PFSK-1 (cell line): ENCODE measurements around the gene CDK7.

Experiments used
- FOXP2 ChIP-seq: optimal IDR thresholded peaks from 2 replicates; pipeline ENCODE3; 2011; ENCODE audit warnings: borderline replicate concordance, control low read depth, inconsistent platforms; ENCODE audit not compliant: insufficient read depth; ENCODE audit errors: extremely low read length, extremely low read depth
- POLR2AphosphoS5 ChIP-seq: IDR thresholded peaks from 2 replicates; pipeline ENCODE4 v1.6.1; 2012; ENCODE audit warnings: low read depth, mild to moderate bottlenecking, control low read depth, low read length, moderate library complexity
- SIN3A ChIP-seq: IDR thresholded peaks from 2 replicates; pipeline ENCODE4 v1.6.1; 2012; ENCODE audit warnings: mild to moderate bottlenecking, low read length, moderate library complexity, borderline replicate concordance; ENCODE audit not compliant: insufficient read depth
- TAF1 ChIP-seq: IDR thresholded peaks from 2 replicates; pipeline ENCODE4 v1.6.1; 2012; ENCODE audit warnings: low read length, control low read depth, borderline replicate concordance; ENCODE audit not compliant: insufficient read depth
- TF ChIP-seq, protein P1 (sequence below), 2 experiments: IDR thresholded peaks; 2 replicates each; pipeline versions ENCODE4 v1.6.1 to v1.8.0; 2011 to 2012; ENCODE audit warnings: low read depth in 2 of 2, low read length in 2 of 2, control low read depth in 1 of 2, inconsistent platforms in 1 of 2, mild to moderate bottlenecking in 1 of 2, moderate library complexity in 1 of 2; ENCODE audit not compliant: insufficient read depth in 1 of 2

Gene CDK7

GRCh38 chr5:69225860-69226259 lies 8.8 kb upstream of the CDK7 start:
- no peak for TF ChIP-seq FOXP2
- TF ChIP-seq, protein P1, sequence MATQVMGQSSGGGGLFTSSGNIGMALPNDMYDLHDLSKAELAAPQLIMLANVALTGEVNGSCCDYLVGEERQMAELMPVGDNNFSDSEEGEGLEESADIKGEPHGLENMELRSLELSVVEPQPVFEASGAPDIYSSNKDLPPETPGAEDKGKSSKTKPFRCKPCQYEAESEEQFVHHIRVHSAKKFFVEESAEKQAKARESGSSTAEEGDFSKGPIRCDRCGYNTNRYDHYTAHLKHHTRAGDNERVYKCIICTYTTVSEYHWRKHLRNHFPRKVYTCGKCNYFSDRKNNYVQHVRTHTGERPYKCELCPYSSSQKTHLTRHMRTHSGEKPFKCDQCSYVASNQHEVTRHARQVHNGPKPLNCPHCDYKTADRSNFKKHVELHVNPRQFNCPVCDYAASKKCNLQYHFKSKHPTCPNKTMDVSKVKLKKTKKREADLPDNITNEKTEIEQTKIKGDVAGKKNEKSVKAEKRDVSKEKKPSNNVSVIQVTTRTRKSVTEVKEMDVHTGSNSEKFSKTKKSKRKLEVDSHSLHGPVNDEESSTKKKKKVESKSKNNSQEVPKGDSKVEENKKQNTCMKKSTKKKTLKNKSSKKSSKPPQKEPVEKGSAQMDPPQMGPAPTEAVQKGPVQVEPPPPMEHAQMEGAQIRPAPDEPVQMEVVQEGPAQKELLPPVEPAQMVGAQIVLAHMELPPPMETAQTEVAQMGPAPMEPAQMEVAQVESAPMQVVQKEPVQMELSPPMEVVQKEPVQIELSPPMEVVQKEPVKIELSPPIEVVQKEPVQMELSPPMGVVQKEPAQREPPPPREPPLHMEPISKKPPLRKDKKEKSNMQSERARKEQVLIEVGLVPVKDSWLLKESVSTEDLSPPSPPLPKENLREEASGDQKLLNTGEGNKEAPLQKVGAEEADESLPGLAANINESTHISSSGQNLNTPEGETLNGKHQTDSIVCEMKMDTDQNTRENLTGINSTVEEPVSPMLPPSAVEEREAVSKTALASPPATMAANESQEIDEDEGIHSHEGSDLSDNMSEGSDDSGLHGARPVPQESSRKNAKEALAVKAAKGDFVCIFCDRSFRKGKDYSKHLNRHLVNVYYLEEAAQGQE (IDR thresholded peaks at IDR 0.05; ENCODE audit: insufficient read depth in 1 of 2, low read depth in 2 of 2, low read length in 2 of 2): no peak

DNA sequence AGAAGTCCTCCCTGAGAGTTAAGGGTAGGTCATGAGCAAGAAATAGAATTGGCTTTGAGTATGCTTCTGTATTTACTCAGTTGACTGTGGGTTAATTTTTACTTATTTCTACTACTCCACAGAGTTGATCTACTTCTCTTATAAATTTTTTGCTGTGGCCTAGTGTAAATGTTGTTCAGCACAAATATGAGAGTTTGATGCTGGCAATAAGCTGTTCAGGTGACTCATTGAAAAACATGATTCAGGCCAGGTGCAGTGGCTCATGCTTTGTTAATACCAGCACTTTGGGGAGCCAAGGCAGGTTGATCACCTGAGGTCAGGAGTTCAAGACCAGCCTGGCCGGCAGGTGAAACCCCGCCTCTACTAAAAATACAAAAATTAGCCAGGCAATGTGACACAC lies 4.5 kb upstream of the CDK7 start:
- no peak for TF ChIP-seq TAF1
- no peak for TF ChIP-seq SIN3A
- TF ChIP-seq FOXP2: no peak
- TF ChIP-seq POLR2AphosphoS5: no peak
- TF ChIP-seq, protein P1 (IDR thresholded peaks at IDR 0.05; ENCODE audit: insufficient read depth in 1 of 2, low read depth in 2 of 2, low read length in 2 of 2): no peak

DNA sequence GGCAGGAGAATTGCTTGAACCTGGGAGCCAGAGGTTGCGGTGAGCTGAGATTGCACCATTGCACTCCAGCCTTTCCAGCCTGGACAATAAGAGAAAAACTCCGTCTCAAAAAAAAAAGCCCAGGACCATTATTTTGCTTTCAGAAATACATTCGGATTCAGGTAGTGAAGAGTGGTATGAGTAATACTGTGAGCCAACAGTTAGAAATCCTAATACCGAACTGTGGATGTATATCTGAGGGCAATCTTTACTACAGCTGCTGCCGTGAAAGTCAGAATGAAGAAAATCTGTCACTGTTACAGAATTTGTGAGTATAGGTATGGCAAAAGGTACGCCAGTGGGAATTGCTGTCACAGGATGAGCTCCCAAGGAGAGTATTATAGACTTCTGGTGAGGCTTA lies 3.4 kb upstream of the CDK7 start:
- no peak for TF ChIP-seq FOXP2
- TF ChIP-seq SIN3A: no peak
- no peak for TF ChIP-seq POLR2AphosphoS5
- TF ChIP-seq, protein P1 (IDR thresholded peaks at IDR 0.05; ENCODE audit: insufficient read depth in 1 of 2, low read depth in 2 of 2, low read length in 2 of 2): no peak

DNA sequence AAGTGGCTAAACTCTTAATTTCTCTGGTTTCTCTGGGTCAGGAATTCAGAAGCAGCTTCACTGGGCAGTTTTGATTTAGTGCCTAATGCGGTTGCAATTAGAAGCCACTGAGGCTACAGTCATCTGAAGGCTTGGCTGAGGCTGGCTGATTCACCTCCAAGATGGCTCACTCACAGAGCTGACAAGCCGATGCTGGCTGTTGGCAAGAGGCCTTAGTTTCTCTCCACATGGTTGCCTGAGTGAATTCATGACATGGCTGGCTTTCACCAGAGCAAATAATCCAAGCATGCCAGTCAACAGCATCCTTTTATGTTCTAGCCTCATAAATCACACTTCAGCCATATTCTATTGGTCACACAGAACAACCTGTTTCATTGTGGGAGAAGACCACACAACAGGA lies 2.8 kb upstream of the CDK7 start:
- TF ChIP-seq TAF1: no peak
- TF ChIP-seq, protein P1 (IDR thresholded peaks at IDR 0.05; ENCODE audit: insufficient read depth in 1 of 2, low read depth in 2 of 2, low read length in 2 of 2): no peak
- no peak for TF ChIP-seq SIN3A
- TF ChIP-seq FOXP2: no peak
- TF ChIP-seq POLR2AphosphoS5: no peak

GRCh38 chr5:69237877-69238276 lies 3.2 kb downstream of the CDK7 start:
- TF ChIP-seq, protein P1 (IDR thresholded peaks at IDR 0.05; ENCODE audit: insufficient read depth in 1 of 2, low read depth in 2 of 2, low read length in 2 of 2): no peak
- no peak for TF ChIP-seq SIN3A
- no peak for TF ChIP-seq POLR2AphosphoS5
